Neural cell (in vitro differentiated cells): ENCODE measurements around the gene TAOK2.

Source experiments
- CTCF ChIP-seq: fragments of 450-650 bp; IDR thresholded peaks from 2 replicates; pipeline ENCODE4 v1.5.1; 2014; ENCODE audit warnings: antibody characterized with exemption, mild to moderate bottlenecking, moderate library complexity; ENCODE audit not compliant: poor library complexity, severe bottlenecking
- EZH2 ChIP-seq: fragments of 200-600, 300-800 bp; shearing (Covaris generic), sonication (generic); IDR thresholded peaks from 2 replicates; pipeline ENCODE4 v1.6.1; 2014; ENCODE audit warnings: antibody characterized with exemption, low read length, borderline replicate concordance, mild to moderate bottlenecking; ENCODE audit not compliant: insufficient read depth, poor library complexity, severe bottlenecking
- POLR2AphosphoS5 ChIP-seq: IDR thresholded peaks from 2 replicates; pipeline ENCODE4 v1.6.1; 2012
- RAD21 ChIP-seq: fragments of 450-650 bp; conservative IDR thresholded peaks from 2 replicates; pipeline ENCODE4 v1.6.1; 2014; ENCODE audit warnings: antibody characterized with exemption, mild to moderate bottlenecking, moderate library complexity
- SMC3 ChIP-seq: fragments of 450-650 bp; conservative IDR thresholded peaks from 2 replicates; pipeline ENCODE4 v1.6.1; 2014; ENCODE audit warnings: antibody characterized with exemption, mild to moderate bottlenecking, moderate library complexity; ENCODE audit not compliant: poor library complexity
- TF ChIP-seq, protein P1 (sequence below): IDR thresholded peaks from 2 replicates; pipeline ENCODE4 v1.6.1; 2012; ENCODE audit warnings: borderline replicate concordance

GRCh38 chr16:30028438-30029076, 54.9 kb downstream of the TAOK2 start:
- TF ChIP-seq CTCF (no peak), RAD21 (no peak), EZH2 (no peak), POLR2AphosphoS5 (no peak), SMC3 (no peak)
- TF ChIP-seq, protein P1, sequence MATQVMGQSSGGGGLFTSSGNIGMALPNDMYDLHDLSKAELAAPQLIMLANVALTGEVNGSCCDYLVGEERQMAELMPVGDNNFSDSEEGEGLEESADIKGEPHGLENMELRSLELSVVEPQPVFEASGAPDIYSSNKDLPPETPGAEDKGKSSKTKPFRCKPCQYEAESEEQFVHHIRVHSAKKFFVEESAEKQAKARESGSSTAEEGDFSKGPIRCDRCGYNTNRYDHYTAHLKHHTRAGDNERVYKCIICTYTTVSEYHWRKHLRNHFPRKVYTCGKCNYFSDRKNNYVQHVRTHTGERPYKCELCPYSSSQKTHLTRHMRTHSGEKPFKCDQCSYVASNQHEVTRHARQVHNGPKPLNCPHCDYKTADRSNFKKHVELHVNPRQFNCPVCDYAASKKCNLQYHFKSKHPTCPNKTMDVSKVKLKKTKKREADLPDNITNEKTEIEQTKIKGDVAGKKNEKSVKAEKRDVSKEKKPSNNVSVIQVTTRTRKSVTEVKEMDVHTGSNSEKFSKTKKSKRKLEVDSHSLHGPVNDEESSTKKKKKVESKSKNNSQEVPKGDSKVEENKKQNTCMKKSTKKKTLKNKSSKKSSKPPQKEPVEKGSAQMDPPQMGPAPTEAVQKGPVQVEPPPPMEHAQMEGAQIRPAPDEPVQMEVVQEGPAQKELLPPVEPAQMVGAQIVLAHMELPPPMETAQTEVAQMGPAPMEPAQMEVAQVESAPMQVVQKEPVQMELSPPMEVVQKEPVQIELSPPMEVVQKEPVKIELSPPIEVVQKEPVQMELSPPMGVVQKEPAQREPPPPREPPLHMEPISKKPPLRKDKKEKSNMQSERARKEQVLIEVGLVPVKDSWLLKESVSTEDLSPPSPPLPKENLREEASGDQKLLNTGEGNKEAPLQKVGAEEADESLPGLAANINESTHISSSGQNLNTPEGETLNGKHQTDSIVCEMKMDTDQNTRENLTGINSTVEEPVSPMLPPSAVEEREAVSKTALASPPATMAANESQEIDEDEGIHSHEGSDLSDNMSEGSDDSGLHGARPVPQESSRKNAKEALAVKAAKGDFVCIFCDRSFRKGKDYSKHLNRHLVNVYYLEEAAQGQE, result no peak
